MCF 10A (cell line): ENCODE results near the gene AADACL4. TPM values are rescaled to one million over a fixed set of nuclear protein-coding genes. Genes with fewer than 3 reads are reported as not detected.
"Not testable (repeated sequence)": the region's sequence is repeated elsewhere in the genome, so short reads cannot be mapped to it uniquely, and the experiment has no call there.

Experiments
- BruUV-seq: library from RNA; stranded (reverse); fragments of 400-500 nt; replicated peaks from 2 replicates; lab custom pipeline; 2021; lab: Mats Ljungman, UMichigan
- CTCF ChIA-PET: fragments of 300-600 bp; sonication (Branson Sonifier 250); formaldehyde crosslinking; extraction: SDS; loops from one replicate; lab custom pipeline; 2021; ENCODE audit warnings: antibody characterized with exemption, inconsistent platforms; lab: Yijun Ruan, JAX
- POLR2A ChIA-PET: fragments of 300-600, 350-650 bp; sonication (Branson Sonifier 250); formaldehyde crosslinking; extraction: SDS; loops from one replicate; lab custom pipeline; 2020; ENCODE audit warnings: antibody characterized with exemption, inconsistent platforms; lab: Yijun Ruan, JAX
- DNase-seq: peaks from one replicate; pipeline ENCODE4 v3.0.0-alpha.2; 2018; ENCODE audit not compliant: unreplicated experiment
- H3K27ac Mint-ChIP-seq: one replicate; pipeline ENCODE4 v1.8.0; 2022; ENCODE audit warnings: mild to moderate bottlenecking, low read depth, mixed read lengths; ENCODE audit not compliant: unreplicated experiment
- H3K27me3 Mint-ChIP-seq: one replicate; pipeline ENCODE4 v1.8.0; 2022; ENCODE audit warnings: mixed read lengths; ENCODE audit not compliant: insufficient read depth, unreplicated experiment
- H3K36me3 Mint-ChIP-seq: one replicate; pipeline ENCODE4 v1.8.0; 2022; ENCODE audit warnings: mild to moderate bottlenecking, moderate library complexity, mixed read lengths; ENCODE audit not compliant: insufficient read depth, unreplicated experiment
- H3K4me1 Mint-ChIP-seq: one replicate; pipeline ENCODE4 v1.8.0; 2022; ENCODE audit warnings: mixed read lengths; ENCODE audit not compliant: insufficient read depth, unreplicated experiment
- H3K4me3 Mint-ChIP-seq: one replicate; pipeline ENCODE4 v1.8.0; 2022; ENCODE audit warnings: mild to moderate bottlenecking, moderate library complexity, mixed read lengths; ENCODE audit not compliant: unreplicated experiment
- H3K9me3 Mint-ChIP-seq: one replicate; pipeline ENCODE4 v1.8.0; 2022; ENCODE audit warnings: mixed read lengths; ENCODE audit not compliant: unreplicated experiment
- intact Hi-C: fragments of 100-400 bp; cut with micrococcal nuclease; formaldehyde crosslinking; loops from 2 replicates; pipeline ENCODE4 v1.14.1; 2022
- total RNA-seq: library from RNA; stranded (reverse); gene quantifications from 2 replicates; pipeline ENCODE4 v1.2.3, GENCODE V29; 2022
- TF ChIP-seq, protein P1 (sequence below): fragments of 200-600 bp; IDR thresholded peaks from one replicate; pipeline ENCODE4 v1.8.0; 2022; ENCODE audit warnings: antibody characterized with exemption, mild to moderate bottlenecking; ENCODE audit not compliant: unreplicated experiment

Gene AADACL4
- total RNA-seq, 1 experiment from 2014 or later = not detected

DNA sequence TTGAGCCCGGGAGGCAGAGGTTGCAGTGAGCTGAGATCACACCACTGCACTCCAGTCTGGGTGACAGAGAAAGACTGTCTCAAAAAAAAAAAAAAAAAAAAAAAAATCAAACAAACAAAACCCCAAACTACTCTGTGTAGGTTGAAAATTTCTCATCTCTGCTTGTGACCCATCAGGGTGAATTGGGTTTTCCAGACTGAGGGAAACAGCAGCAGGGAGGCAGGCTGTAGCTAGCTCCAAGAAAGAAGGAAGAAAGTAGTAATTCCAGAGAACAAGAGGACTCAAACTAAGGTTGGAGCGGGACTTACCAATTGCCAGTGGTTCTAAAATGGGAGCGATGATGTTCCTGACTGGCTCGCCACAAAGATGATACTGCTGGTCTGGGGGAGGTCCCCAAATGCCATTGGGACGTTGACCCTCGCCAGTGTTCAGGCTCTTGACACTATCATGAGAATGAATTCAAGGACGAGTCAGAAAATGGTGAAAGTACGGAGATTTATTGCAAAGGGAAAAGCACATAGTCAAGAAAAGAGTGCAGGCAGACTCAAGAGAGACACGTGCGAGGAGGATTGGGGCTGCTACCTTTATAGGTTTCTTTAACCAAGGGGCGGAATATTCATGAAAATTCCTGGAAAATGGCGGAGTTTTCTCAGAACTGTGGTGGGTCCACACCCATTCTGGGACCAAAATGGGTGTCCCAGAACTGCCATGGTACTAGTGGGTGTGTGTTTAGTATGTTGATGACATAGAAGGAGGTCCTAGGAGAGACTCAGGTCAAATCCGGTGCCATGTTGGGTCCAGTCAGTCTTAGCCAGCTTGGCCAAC is 13.4 kb downstream of the AADACL4 start:
- no peak for DNase-seq
- no TSS peak for BruUV-seq
- no peak overlapping the region for H3K4me3 Mint-ChIP-seq
- H3K27me3 Mint-ChIP-seq = peaks cover 44% of the 10 kb centered on the region
- peaks cover 5% of the 10 kb centered on the region for H3K4me1 Mint-ChIP-seq
- ChIA-PET CTCF (interaction anchor here (0.6 to 2.4 kb wide), 8 partner anchors 7 to 1849 kb away, joined by 3 to 20 read pairs (median 10); no protein-coding TSS in a partner anchor), POLR2A (no interaction called here)
- intact Hi-C loops = no loop called here
- no peaks in the 10 kb centered on the region for H3K36me3 Mint-ChIP-seq
- no peak overlapping the region for H3K27ac Mint-ChIP-seq
- H3K9me3 Mint-ChIP-seq = peaks cover 3% of the 10 kb centered on the region
- TF ChIP-seq, protein P1, sequence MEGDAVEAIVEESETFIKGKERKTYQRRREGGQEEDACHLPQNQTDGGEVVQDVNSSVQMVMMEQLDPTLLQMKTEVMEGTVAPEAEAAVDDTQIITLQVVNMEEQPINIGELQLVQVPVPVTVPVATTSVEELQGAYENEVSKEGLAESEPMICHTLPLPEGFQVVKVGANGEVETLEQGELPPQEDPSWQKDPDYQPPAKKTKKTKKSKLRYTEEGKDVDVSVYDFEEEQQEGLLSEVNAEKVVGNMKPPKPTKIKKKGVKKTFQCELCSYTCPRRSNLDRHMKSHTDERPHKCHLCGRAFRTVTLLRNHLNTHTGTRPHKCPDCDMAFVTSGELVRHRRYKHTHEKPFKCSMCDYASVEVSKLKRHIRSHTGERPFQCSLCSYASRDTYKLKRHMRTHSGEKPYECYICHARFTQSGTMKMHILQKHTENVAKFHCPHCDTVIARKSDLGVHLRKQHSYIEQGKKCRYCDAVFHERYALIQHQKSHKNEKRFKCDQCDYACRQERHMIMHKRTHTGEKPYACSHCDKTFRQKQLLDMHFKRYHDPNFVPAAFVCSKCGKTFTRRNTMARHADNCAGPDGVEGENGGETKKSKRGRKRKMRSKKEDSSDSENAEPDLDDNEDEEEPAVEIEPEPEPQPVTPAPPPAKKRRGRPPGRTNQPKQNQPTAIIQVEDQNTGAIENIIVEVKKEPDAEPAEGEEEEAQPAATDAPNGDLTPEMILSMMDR = no peak

DNA sequence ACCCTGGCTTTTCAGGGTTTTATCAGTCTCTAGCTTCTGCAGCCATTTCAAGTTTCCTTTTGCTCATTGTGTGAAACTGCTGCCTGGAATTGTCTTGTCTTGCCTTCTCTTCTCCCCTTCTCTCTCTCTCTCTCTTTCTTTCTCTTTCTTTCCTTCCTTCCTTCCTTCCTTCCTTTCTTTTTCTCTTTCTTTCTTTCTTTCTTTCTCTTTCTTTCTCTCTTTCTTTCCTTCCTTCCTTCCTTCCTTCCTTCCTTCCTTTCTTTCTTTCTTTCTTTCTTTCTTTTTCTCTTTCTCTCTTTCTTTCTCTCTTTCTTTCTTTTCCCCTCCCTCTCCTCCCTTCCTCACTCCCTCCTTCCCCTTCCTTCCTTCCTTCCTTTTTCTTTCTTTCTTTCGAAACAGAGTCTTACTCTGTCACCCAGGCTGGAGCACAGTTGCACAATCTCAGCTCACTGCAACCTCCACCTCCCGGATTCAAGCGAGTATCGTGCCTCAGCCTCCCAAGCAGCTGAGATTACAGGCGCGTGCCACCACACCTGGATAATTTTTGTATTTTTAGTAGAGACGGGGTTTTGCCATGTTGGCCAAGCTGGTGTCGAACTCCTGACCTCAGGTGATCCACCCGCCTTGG is 14.1 kb downstream of the AADACL4 start:
- H3K27me3 Mint-ChIP-seq = peaks cover 44% of the 10 kb centered on the region

DNA sequence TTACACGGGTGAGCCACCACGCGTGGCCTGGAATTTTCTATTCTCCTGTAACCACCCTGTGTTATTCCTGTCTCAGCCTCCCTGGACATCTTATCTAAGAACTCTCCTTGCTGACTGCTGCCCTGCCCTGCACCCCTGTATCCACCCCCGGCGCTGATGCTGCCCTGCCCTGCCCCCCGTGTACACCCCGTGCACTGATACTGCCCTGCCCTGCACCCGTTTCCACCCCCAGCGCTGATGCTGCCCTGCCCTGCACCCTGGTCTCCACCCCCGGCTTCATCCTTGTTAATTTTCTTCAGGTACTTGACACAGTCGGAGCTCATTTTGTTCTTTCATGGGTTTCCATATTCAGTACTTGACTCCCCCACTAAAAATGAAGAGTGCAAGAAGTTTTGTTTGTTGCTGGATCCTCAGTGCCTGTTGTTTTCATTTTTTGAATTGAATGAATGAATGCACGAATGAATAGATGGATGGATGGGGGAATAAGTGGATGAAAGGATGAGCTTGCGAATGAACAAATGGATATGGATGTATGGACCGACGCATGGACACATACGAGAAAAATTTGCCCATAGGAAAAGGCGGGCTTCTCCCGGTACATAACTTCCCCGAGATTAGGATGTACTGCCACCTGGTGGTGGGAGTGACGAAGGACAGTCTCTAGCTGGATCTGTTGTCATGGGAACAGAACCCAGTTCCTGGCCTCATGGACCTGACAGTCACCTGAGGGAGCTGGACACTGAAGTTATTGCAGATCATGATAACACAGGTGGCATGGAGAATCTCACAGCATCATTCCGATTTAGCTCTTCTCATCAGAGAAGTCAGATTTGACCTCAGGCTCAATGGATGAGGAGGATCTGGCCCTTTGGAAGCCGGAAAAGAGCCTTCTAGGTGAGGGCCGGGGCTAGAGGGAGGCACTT is 14.9 kb downstream of the AADACL4 start:
- peaks cover 5% of the 10 kb centered on the region for H3K4me1 Mint-ChIP-seq
- H3K27ac Mint-ChIP-seq = no peak overlapping the region
- H3K9me3 Mint-ChIP-seq = no peaks in the 10 kb centered on the region
- TF ChIP-seq, protein P1 = peak; percentile 85
- POLR2A ChIA-PET = interaction anchor here (0.9 kb wide), 1 partner anchor 272 kb away, joined by 3 read pairs; no protein-coding TSS in a partner anchor
- CTCF ChIA-PET = interaction anchor here (0.5 to 2.4 kb wide), 48 partner anchors 9 to 1603 kb away, joined by 3 to 23 read pairs (median 4); partner anchors contain the start of gene AADACL4
- intact Hi-C loops = loop anchor here (1.0 kb wide), 2 partner anchors 344 to 383 kb away; no protein-coding TSS in a partner anchor
- no peaks in the 10 kb centered on the region for H3K36me3 Mint-ChIP-seq
- no peak overlapping the region for H3K4me3 Mint-ChIP-seq
- peaks cover 44% of the 10 kb centered on the region for H3K27me3 Mint-ChIP-seq
- peak; percentile 88 for DNase-seq
- BruUV-seq = no TSS peak

More for the DNA sequence above, 14.1 kb downstream of the AADACL4 start:
- H3K4me1 Mint-ChIP-seq, H3K27ac Mint-ChIP-seq, H3K36me3 Mint-ChIP-seq, DNase-seq, intact Hi-C loops, H3K4me3 Mint-ChIP-seq, BruUV-seq, H3K9me3 Mint-ChIP-seq: not testable (repeated sequence)
- POLR2A ChIA-PET = interaction anchor here (0.9 kb wide), 1 partner anchor 271 kb away, joined by 3 read pairs; no protein-coding TSS in a partner anchor
- CTCF ChIA-PET = interaction anchor here (0.6 to 2.4 kb wide), 24 partner anchors 8 to 526 kb away, joined by 3 to 23 read pairs (median 5); no protein-coding TSS in a partner anchor

GRCh38 chr1:12661606-12662219 is 17.8 kb downstream of the AADACL4 start:
- no peaks in the 10 kb centered on the region for H3K36me3 Mint-ChIP-seq
- H3K27ac Mint-ChIP-seq = no peak overlapping the region
- no peak overlapping the region for H3K4me3 Mint-ChIP-seq
- intact Hi-C loops = no loop called here
- peaks cover 35% of the 10 kb centered on the region for H3K27me3 Mint-ChIP-seq
- no peak for DNase-seq
- H3K4me1 Mint-ChIP-seq = peaks cover 5% of the 10 kb centered on the region
- no TSS peak for BruUV-seq
- TF ChIP-seq, protein P1 = no peak
- ChIA-PET POLR2A (no interaction called here), CTCF (no interaction called here)
- H3K9me3 Mint-ChIP-seq = no peaks in the 10 kb centered on the region
